NOMO-1 treated with dmso at 0.1 percent for 144 hours (cell line): ENCODE data around the gene CEP57L1.
A peak's percentile ranks its signal among the peaks of the same experiment; 100 is the strongest.
"Not testable (repeated sequence)": the region's sequence is repeated elsewhere in the genome, so short reads cannot be mapped to it uniquely, and the experiment has no call there.

ENCODE experiments used
- DNase-seq: peaks from one replicate; lab custom pipeline; 2025; ENCODE audit not compliant: unreplicated experiment; lab: John Stamatoyannopoulos, UW

Gene CEP57L1

GRCh38 chr6:109073344-109074132 is 21.8 kb upstream of the CEP57L1 start:
- peak; percentile 21 for DNase-seq

- no peak for DNase-seq
Observed at GRCh38 chr6:109074133-109074415, 21.2 kb upstream of the CEP57L1 start.

- no peak for DNase-seq
Observed at GRCh38 chr6:109075934-109076333, 19.4 kb upstream of the CEP57L1 start.

GRCh38 chr6:109076377-109076776 is 18.9 kb upstream of the CEP57L1 start:
- DNase-seq, result no peak

GRCh38 chr6:109079981-109080380 is 15.3 kb upstream of the CEP57L1 start:
- peak; percentile 66 for DNase-seq

- no peak for DNase-seq
Observed at GRCh38 chr6:109081026-109081425, 14.3 kb upstream of the CEP57L1 start.

GRCh38 chr6:109081516-109082187 is 13.7 kb upstream of the CEP57L1 start:
- no peak for DNase-seq

GRCh38 chr6:109082188-109082577 is 13.1 kb upstream of the CEP57L1 start:
- DNase-seq, result peak; percentile 23

- no peak for DNase-seq
Observed at GRCh38 chr6:109083657-109084056, 11.7 kb upstream of the CEP57L1 start.

GRCh38 chr6:109084146-109084545 is 11.2 kb upstream of the CEP57L1 start:
- not testable (repeated sequence) for DNase-seq

GRCh38 chr6:109087661-109088264 is 7.5 kb upstream of the CEP57L1 start:
- DNase-seq, result no peak

GRCh38 chr6:109088995-109089394 is 6.3 kb upstream of the CEP57L1 start:
- DNase-seq, result no peak

GRCh38 chr6:109091314-109092024 is 3.8 kb upstream of the CEP57L1 start:
- DNase-seq, result no peak

- DNase-seq, result no peak
Observed at GRCh38 chr6:109092074-109092473, 3.2 kb upstream of the CEP57L1 start.

GRCh38 chr6:109093732-109094415 is 1.4 kb upstream of the CEP57L1 start:
- no peak for DNase-seq

GRCh38 chr6:109094416-109095035 is 781 bp upstream of the CEP57L1 start, which contains the start of gene SESN1:
SESN1 (minus strand) TSS chr6:109094846; CDS start chr6:109094073, 773 bp downstream.
- DNase-seq, result peak; percentile 78

- no peak for DNase-seq
Observed at GRCh38 chr6:109095835-109096084, 453 bp downstream of the CEP57L1 start.

- DNase-seq, result no peak
Observed at GRCh38 chr6:109096208-109096607, 901 bp downstream of the CEP57L1 start.

GRCh38 chr6:109097661-109098060 is 2.4 kb downstream of the CEP57L1 start:
- DNase-seq, result no peak

- DNase-seq, result no peak
Observed at GRCh38 chr6:109102762-109103161, 7.5 kb downstream of the CEP57L1 start.

- DNase-seq, result no peak
Observed at GRCh38 chr6:109103942-109104341, 8.6 kb downstream of the CEP57L1 start.
